Stimulated activated naive CD8-positive, alpha-beta T cell treated with anti-CD3 and anti-CD28 coated beads, Interleukin-15, Interleukin-2, amounts not matched to agents 100 U/mL and 50 U/mL, for 24 hours (primary cell): ENCODE measurements around the gene SERTM2.

Experiments used
- ATAC-seq: fragments of 150-1000 bp; cut with Tn5 transposase; one replicate; pipeline ENCODE4 v1.10.0; 2021
- DNase-seq: peaks from one replicate; pipeline ENCODE4 v3.0.0; 2021

Gene SERTM2

DNA sequence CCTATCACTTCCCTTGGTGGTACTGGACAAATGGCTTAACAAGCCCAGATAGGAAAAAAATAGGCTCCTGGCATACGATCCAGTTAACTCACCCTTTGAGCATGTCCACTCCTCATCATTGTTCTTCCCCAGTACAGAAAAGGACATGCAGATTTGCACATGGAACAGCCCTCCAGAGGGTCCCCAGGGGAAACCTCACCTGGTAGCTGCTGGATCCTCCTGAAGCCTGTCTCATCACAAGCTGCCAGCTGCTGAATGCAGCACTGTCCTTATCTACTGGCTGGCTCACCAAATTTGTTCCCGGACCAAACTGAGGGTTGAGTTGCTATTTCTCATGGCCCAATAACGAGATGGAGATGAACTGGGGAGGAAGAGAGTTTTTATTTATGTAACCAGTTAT, 49.4 kb downstream of the SERTM2 start:
- no peak for DNase-seq
- ATAC-seq, result no peak

DNA sequence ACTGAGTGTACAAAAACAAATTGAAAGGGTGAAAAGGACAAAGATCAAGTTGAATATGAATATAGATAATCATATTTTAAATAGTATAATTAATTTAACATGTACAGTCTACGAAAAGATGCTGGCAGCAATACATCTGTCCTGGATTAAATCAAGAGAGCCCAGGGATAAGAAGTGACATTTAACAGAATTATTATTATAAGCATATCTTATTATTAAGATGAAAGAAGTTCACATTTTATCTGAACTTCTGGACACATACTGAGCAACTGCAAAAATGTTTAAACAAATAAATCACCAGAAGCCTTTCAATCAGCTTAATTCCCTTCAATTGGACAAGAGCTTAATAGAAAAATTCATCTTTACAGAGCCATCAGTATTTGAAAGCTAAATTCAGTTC, 50.4 kb downstream of the SERTM2 start:
- ATAC-seq, result no peak
- DNase-seq, result no peak

GRCh38 chrX:111567542-111568255, 56.3 kb downstream of the SERTM2 start:
- DNase-seq, result no peak
- ATAC-seq, result no peak

GRCh38 chrX:111568354-111568753, 56.9 kb downstream of the SERTM2 start:
- DNase-seq (no peak), ATAC-seq (no peak)

- no peak for DNase-seq
- ATAC-seq, result no peak
These were observed 57.4 kb downstream of the SERTM2 start for GRCh38 chrX:111568817-111569216.
